Fibroblast of pulmonary artery (primary cell): ENCODE data around the gene CACNB4.
"Not testable (repeated sequence)": the region's sequence is repeated elsewhere in the genome, so short reads cannot be mapped to it uniquely, and the experiment has no call there.

Experiments
- DNase-seq: peaks from one replicate; pipeline ENCODE4 v3.0.0-alpha.2; 2010; ENCODE audit warnings: low read depth
- H3K4me3 ChIP-seq: replicated peaks from 2 replicates; pipeline ENCODE4 v1.5.1; 2011; ENCODE audit warnings: low read depth, mild to moderate bottlenecking, control low read depth, low read length, moderate library complexity
- CTCF ChIP-seq: IDR thresholded peaks from 2 replicates; pipeline ENCODE4 v1.5.1; 2011; ENCODE audit warnings: mild to moderate bottlenecking, control low read depth, low read length, inconsistent platforms; ENCODE audit errors: missing control alignments

The CACNB4 gene

DNA sequence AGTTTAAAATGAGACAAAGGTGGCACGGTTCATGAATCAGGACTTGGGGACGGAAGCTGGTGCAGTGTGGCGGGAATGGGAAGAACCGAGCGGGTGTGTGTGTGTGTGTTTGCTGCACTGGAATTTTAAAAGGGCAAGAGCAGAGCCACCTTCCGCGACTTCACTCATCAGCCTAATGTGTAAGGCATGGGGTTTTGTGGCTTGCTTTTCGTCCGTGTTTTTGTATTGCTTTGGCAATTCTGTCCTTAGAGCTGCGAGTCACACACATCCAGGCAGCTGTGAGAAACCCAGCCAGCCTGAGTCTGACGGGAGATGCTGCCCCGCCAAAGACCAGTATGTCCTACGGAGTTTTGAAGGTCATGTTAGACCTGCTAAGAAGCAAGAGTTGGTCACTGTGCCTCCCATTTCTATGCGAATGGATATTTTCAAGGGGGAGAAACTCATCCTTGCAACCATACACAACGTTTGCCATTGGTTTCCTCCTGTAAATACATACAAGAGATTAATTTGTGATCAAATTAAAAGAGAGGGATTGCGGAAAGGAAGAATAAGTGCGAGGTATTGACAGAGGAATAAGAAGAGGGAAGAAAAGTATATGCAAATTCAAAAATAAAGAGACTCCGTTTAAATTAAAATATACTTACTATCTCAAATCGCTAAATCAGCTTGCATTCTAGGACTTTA is 665 bp upstream of the CACNB4 start:
- peak; percentile 8 for DNase-seq
- TF ChIP-seq CTCF = no peak
- H3K4me3 ChIP-seq = peak overlapping the region; percentile 50

- DNase-seq = peak; percentile 22
- H3K4me3 ChIP-seq = peak overlapping the region; percentile 50
- no peak for TF ChIP-seq CTCF
These were observed 896 bp downstream of the CACNB4 start for GRCh38 chr2:152097801-152098495.

DNA sequence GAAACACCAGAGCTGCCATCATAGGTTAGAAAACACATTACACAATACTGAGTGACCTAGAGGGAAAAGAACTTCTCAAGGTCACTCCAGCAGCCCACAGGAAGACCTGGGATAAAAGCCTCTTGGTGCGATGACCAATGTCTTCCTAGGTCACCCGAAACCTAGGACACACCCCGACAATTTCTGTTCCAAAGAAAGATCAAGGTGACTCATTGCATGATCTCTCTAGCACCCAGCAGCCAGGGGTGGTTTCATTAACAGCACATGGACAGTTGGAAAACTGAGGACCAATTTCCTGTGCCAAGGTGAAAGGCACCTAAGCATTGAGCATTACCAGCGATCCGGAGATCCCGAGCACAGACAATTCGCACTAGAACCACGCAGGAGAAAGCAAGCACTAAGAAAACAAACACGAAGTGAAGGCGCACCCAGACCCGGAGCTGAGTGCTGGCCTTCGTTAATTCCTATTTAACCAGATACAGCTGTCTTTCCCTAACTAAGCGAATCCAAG is 1.5 kb downstream of the CACNB4 start:
- TF ChIP-seq CTCF = no peak
- peak overlapping the region; percentile 50 for H3K4me3 ChIP-seq
- DNase-seq = peak; percentile 13

DNA sequence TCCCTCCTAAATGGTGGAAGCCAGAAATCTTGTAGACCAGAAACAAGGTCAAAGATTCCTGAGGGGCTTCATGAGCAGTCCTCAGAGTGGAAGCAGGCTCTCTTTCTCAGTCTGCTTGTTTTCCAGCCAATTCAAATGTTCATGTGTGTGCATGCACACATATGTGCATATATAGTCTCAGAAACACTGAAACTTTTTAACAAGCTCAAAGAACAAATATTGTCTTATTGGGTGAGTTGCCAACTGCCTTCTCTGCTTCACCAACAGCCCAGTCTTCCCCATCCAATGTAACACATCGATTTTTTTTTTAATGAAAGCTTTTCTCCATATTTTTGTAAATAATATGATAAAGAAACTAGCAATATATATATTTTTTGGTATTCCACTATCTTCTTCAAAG is 3.7 kb downstream of the CACNB4 start:
- TF ChIP-seq CTCF = no peak
- no peak for DNase-seq
- no peak overlapping the region for H3K4me3 ChIP-seq

DNA sequence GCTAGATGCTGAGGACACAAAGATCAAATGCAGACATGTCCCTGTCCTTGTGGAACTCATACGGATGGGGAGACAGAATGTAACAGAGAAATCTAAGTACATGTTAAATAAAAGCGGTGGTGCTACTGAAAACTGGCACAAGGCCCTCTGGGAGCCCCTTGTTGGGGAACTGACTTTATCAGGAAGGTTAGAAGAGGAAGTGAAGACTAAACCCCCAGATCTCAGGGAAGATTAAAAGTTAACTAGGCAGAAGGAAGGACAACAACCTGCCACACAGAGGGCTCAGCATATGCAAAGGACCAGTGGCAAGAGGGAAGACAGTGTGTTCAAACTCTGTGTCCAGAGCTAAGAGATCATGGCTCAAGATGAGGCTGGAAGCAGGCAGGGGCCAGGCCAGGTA is 4.8 kb downstream of the CACNB4 start:
- H3K4me3 ChIP-seq = no peak overlapping the region
- no peak for DNase-seq
- no peak for TF ChIP-seq CTCF

GRCh38 chr2:152093464-152093863 is 5.4 kb downstream of the CACNB4 start:
- DNase-seq = no peak
- H3K4me3 ChIP-seq = no peak overlapping the region
- TF ChIP-seq CTCF = no peak

GRCh38 chr2:152092095-152092494 is 6.7 kb downstream of the CACNB4 start:
- no peak for DNase-seq
- no peak for TF ChIP-seq CTCF
- no peak overlapping the region for H3K4me3 ChIP-seq

GRCh38 chr2:152090726-152091125 is 8.1 kb downstream of the CACNB4 start:
- not testable (repeated sequence) for H3K4me3 ChIP-seq, DNase-seq
